Measurements from ENCODE around the gene BCKDK.

DNA sequence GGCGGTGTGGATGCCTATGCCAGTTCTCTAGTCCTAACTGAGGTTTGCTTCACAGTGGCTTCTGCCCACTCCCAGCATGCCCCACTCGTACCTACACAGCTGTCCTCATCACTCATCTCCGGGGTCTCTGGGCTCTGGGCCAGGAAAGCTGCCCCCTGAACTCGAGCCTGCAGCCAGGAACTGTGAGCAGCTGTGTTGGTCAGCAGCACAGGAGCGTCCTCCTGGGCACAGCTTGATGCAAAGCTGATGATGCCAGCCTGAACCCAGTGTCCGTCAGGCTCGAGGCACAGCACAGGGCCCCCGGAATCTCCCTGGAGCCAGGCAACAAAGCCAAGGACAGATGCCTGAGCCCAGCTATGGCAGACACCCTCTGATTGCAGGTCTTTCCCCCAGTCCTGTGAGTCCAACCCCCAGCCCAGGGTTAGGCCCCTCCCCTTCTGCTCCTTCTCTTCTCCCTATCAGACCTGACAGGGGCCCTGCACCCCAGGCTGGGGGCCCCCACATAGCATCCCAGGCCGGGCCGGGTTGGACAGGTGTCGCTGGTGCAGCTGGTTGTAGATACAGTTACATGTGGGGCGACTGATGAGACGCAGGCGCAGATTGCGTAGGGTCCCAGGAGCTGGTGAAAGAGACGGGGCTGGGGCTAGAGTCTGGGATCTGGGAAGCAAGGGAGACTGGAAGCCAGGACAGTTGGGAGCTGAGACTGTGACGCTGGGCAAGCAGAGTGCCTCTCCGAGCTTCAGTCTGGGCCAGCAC is 22.1 kb upstream of the BCKDK start:
- TF ChIP-seq, protein P1, sequence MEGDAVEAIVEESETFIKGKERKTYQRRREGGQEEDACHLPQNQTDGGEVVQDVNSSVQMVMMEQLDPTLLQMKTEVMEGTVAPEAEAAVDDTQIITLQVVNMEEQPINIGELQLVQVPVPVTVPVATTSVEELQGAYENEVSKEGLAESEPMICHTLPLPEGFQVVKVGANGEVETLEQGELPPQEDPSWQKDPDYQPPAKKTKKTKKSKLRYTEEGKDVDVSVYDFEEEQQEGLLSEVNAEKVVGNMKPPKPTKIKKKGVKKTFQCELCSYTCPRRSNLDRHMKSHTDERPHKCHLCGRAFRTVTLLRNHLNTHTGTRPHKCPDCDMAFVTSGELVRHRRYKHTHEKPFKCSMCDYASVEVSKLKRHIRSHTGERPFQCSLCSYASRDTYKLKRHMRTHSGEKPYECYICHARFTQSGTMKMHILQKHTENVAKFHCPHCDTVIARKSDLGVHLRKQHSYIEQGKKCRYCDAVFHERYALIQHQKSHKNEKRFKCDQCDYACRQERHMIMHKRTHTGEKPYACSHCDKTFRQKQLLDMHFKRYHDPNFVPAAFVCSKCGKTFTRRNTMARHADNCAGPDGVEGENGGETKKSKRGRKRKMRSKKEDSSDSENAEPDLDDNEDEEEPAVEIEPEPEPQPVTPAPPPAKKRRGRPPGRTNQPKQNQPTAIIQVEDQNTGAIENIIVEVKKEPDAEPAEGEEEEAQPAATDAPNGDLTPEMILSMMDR (IDR thresholded peaks at IDR 0.05), result no peak
- no peak for TF ChIP-seq POLR2AphosphoS5 (IDR thresholded peaks at IDR 0.05; ENCODE audit: low read depth, low read length)
